ENCODE results near the gene CACNA1E.

CACNA1E gene

DNA sequence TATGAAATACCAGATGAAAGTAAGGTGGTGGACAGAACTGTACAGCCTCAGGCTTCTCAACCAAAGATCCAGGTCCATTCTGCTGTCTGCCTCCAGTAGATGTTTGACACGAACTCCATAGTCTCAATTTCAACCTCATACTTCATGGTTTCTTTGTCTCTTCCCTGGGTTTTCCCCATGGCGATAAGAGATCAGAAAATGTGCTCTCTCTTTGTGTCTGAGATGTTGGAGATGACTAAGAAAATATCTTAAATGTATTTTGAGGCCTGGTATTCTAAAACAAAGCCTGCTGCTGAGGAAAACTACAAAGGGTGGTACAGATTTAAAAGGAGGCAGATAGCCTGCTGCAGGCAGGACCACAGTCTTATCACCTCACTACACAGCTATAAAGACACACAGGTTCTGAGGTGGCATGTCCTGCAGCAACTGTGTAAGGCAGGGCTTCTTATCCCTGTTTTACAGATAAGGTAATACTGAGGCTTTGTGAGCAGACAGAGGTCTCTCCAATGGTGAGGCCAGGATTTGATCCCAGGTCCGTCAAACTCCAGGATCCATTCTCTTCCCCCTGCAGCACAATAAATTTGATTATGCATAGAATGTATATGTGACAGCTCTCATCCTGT is 40.0 kb upstream of the CACNA1E start:
- H3K27ac Mint-ChIP-seq: no peak overlapping the region
- no peak overlapping the region for H3K4me3 Mint-ChIP-seq
- H3K4me1 Mint-ChIP-seq: peaks cover 5% of the 10 kb centered on the region
- no peaks in the 10 kb centered on the region for H3K36me3 Mint-ChIP-seq (ENCODE audit: low read depth)
- H3K9me3 Mint-ChIP-seq: no peaks in the 10 kb centered on the region
- TF ChIP-seq, protein P1, sequence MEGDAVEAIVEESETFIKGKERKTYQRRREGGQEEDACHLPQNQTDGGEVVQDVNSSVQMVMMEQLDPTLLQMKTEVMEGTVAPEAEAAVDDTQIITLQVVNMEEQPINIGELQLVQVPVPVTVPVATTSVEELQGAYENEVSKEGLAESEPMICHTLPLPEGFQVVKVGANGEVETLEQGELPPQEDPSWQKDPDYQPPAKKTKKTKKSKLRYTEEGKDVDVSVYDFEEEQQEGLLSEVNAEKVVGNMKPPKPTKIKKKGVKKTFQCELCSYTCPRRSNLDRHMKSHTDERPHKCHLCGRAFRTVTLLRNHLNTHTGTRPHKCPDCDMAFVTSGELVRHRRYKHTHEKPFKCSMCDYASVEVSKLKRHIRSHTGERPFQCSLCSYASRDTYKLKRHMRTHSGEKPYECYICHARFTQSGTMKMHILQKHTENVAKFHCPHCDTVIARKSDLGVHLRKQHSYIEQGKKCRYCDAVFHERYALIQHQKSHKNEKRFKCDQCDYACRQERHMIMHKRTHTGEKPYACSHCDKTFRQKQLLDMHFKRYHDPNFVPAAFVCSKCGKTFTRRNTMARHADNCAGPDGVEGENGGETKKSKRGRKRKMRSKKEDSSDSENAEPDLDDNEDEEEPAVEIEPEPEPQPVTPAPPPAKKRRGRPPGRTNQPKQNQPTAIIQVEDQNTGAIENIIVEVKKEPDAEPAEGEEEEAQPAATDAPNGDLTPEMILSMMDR (IDR thresholded peaks at IDR 0.05; ENCODE audit: unreplicated experiment in 3 of 3): no peak
- H3K27me3 Mint-ChIP-seq (ENCODE audit: low read depth): peaks cover 6% of the 10 kb centered on the region

DNA sequence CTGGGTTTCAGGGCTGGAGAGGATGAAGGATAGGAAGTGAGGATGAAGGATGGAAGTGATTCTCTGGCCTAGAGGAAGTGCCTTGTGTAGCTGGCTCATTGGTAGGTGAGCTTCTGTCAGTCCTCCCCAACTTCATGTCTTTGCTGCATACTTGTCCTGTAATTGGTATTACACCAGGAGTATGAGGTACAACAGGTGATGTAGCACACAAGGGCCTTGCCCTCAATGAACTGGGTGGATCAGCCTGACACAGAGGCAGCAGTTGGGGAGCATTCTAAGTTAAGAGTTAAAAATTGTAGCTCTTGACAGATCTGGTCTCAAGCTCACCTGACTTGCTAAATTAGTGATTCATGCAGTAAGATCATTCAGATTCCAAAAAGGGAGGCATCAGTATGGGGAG is 37.9 kb upstream of the CACNA1E start:
- Mint-ChIP-seq H3K27ac (no peak overlapping the region), H3K36me3 (ENCODE audit: low read depth) (no peaks in the 10 kb centered on the region), H3K4me3 (no peak overlapping the region), H3K9me3 (no peaks in the 10 kb centered on the region), H3K27me3 (ENCODE audit: low read depth) (peaks cover 6% of the 10 kb centered on the region), H3K4me1 (peaks cover 5% of the 10 kb centered on the region)
- TF ChIP-seq, protein P1 (IDR thresholded peaks at IDR 0.05; ENCODE audit: unreplicated experiment in 3 of 3): no peak

DNA sequence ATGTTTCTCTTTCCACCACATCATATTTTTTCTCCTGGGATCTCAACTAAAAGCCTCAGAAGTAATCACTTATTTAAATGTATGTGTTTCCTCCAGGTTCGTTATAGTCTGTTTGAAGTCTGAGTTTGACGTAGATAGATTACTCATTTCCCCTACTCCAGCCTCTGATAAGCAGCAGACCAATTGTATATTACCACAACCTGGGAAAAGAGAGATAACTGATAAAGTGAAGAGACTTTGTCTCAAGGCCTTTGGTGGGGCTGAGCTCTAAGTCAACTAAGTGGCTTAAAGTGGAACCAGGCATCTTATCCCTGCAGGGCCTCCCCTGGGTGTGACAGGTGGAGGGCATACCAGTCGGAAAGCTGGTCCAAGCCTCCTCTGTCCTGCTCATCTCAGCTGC is 34.9 kb upstream of the CACNA1E start:
- TF ChIP-seq, protein P1 (IDR thresholded peaks at IDR 0.05; ENCODE audit: unreplicated experiment in 3 of 3): no peak
- H3K27ac Mint-ChIP-seq: no peak overlapping the region
- H3K9me3 Mint-ChIP-seq: no peaks in the 10 kb centered on the region
- H3K36me3 Mint-ChIP-seq (ENCODE audit: low read depth): no peaks in the 10 kb centered on the region
- H3K4me3 Mint-ChIP-seq: no peak overlapping the region
- no peaks in the 10 kb centered on the region for H3K4me1 Mint-ChIP-seq
- peaks cover 6% of the 10 kb centered on the region for H3K27me3 Mint-ChIP-seq (ENCODE audit: low read depth)

DNA sequence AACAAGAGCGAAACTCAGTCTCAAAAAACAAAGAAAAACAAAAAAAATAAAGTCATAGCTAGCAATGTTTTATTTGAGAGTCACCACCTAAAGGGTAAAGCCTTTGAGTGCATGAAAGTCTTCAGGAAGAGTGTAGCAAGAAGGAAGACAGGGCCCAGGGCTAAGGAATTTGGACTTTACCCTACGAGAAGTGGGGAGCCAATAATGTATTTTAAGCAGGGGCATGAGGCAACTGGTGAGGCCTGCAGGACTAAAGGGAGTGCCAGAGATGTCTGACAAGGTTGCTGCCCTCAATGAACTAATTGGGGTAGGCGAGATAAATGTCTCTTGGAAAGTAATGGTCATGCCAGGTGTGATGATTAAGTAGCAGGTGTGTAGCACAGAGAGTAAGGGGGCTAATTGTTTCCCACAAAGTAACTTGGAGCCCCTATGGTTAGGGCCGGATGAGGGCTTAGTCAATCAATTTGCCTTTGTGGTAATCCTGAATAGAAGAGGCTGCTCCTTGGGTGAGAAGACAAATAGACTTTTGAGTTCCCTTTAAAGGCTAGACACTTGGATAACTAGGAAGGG is 31.6 kb upstream of the CACNA1E start:
- TF ChIP-seq, protein P1 (IDR thresholded peaks at IDR 0.05; ENCODE audit: unreplicated experiment in 3 of 3): no peak
- H3K4me3 Mint-ChIP-seq: no peak overlapping the region
- no peaks in the 10 kb centered on the region for H3K27me3 Mint-ChIP-seq (ENCODE audit: low read depth)
- H3K36me3 Mint-ChIP-seq (ENCODE audit: low read depth): no peaks in the 10 kb centered on the region
- H3K9me3 Mint-ChIP-seq: peaks cover 3% of the 10 kb centered on the region
- no peaks in the 10 kb centered on the region for H3K4me1 Mint-ChIP-seq
- no peak overlapping the region for H3K27ac Mint-ChIP-seq

DNA sequence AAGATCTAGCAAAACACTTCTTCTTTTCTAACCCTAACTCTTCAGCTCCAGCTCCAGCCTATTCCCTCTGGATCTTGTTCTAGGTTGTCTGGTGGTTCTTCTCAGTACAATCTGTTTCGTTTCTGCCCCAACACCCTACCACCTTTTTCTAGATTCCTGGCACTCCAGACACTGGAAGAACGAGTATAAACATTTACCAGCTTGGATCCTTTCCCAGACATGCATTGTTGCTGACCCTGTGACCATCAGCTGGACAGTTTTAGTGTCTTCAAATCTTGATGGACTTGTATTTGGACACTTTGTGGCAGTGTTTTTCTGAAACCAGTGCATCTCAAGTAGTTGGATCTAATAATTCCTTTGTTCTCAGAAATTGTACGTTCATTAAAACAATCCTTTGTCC is 30.6 kb upstream of the CACNA1E start:
- Mint-ChIP-seq H3K4me3 (no peak overlapping the region), H3K27me3 (ENCODE audit: low read depth) (no peaks in the 10 kb centered on the region), H3K36me3 (ENCODE audit: low read depth) (no peaks in the 10 kb centered on the region), H3K9me3 (peaks cover 3% of the 10 kb centered on the region), H3K4me1 (no peaks in the 10 kb centered on the region), H3K27ac (no peak overlapping the region)
- TF ChIP-seq, protein P1 (IDR thresholded peaks at IDR 0.05; ENCODE audit: unreplicated experiment in 3 of 3): no peak

Data from nephron (organoid).